Measurements from ENCODE around the gene GPSM1.

Gene GPSM1

GRCh38 chr9:136331556-136332481 lies 4.5 kb downstream of the GPSM1 start:
- no peak for DNase-seq (ENCODE audit: low read depth in 2 of 2)

DNA sequence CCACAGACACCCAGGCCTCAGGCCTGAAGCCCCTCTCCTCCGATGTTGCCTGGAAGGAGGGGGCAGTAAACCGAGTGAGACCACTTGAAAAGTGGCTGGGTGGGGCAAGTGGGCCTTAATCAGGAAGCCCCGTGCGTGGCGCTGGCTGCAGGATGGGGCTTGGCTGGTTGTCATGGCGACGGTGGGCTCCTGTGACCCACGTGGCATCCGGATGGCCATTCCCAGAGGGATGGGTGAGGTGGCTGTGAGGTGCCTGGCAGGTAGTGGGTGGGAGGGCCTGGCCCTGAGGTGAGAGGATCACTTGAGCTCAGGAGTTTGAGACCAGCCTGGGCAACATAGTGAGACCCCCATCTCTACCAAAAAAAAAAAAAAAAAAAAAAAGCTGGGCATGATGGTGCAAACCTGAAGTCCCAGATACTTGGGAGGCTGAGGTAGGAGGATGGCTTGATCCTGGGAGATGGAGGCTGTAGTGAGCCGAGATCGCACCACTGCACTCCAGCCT lies 5.2 kb downstream of the GPSM1 start:
- no peak for DNase-seq (ENCODE audit: low read depth in 2 of 2)

GRCh38 chr9:136333045-136333444 lies 5.7 kb downstream of the GPSM1 start:
- no peak for DNase-seq (ENCODE audit: low read depth in 2 of 2)

GRCh38 chr9:136333486-136333885 lies 6.1 kb downstream of the GPSM1 start:
- no peak for DNase-seq (ENCODE audit: low read depth in 2 of 2)

DNA sequence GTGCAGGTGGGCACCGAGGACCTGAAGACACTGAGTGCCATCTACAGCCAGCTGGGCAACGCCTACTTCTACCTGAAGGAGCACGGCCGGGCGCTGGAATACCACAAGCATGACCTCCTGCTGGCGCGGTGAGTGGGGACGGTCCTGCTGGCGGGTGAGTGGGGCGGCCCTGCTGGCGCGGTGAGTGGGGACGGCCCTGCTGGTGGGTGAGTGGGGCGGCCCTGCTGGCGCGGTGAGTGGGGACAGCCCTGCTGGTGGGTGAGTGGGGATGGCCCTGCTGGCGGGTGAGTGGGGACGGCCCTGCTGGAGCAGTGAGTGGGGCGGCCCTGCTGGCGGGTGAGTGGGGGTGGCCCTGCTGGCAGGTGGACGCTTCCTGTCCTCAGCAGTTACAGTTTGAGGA lies 7.2 kb downstream of the GPSM1 start:
- DNase-seq (ENCODE audit: low read depth in 2 of 2) = no peak

DNA sequence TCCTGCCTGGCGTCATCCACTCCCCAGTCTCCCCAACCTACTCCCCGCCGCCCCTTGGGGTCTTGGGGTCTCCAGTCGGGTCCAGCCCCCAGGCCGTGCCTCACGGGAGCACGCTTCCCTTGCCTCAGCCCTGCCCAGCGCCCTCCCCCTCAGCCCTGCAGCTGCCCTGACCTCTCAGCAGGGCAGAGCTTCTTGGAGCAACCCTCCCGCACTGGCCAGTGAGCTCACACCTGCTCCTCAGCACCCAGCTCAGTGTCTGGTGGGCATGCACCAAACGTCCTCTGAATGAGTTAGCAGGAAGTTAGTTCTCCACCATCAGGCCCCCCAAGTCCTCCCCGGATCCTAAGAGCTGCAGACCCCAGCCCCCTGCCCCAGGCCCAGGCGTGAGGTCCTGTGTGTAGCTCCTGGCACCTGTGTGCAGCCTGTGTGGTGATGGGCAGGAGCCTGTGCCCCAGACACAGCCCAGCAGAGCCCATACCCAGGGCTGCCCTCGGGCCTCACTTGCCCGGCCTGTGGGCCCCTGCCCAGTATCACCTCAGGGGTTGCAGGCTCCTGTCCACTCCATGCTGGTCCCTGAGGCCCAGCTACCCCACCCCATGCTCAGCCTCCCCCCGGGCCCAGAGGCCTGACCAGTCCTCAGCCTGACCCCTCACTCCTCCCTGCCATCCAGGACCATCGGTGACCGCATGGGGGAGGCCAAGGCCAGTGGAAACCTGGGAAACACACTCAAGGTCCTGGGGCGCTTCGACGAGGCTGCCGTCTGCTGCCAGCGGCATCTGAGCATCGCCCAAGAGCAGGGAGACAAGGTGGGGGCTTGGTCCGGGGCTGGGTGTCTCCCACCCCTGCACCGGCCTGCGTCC lies 8.2 kb downstream of the GPSM1 start:
- DNase-seq (ENCODE audit: low read depth in 2 of 2) = no peak

- DNase-seq (ENCODE audit: low read depth in 2 of 2) = no peak
These were observed 9.0 kb downstream of the GPSM1 start for GRCh38 chr9:136336156-136336870.

DNA sequence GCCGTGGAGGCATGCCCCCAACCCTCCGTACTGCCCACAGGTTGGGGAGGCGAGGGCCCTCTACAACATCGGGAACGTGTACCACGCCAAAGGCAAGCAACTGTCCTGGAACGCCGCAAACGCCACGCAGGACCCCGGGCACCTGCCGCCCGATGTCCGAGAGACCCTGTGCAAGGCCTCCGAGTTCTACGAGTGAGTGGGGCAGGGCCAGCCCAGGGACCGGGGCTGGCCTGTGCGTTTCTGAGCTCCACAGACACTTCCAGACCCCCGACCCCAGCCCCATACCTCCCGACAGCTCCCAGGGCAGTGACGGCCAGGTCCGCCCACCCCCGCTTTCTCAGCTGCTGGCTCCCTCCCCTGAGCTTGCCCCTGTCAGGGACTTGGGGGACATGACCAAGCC lies 9.5 kb downstream of the GPSM1 start:
- no peak for DNase-seq (ENCODE audit: low read depth in 2 of 2)

GRCh38 chr9:136337416-136338395 lies 10.4 kb downstream of the GPSM1 start:
- no peak for DNase-seq (ENCODE audit: low read depth in 2 of 2)

DNA sequence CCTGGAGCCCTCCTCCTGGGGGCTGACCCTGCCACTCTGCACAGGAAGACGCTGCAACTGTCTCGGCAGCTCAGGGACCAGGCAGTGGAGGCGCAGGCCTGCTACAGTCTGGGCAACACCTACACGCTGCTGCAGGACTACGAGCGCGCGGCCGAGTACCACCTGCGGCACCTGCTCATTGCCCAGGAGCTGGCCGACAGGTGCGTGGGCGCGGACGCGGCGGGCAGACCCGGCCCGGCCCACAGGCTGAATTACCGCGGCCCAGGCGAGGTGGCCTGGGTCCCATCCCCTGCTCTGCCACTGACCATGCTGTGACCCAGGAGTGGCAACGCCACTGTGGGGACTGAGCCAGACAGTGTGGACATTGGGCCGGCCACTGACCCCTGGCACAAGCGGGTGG lies 11.2 kb downstream of the GPSM1 start:
- no peak for DNase-seq (ENCODE audit: low read depth in 2 of 2)

- no peak for DNase-seq (ENCODE audit: low read depth in 2 of 2)
These were observed 12.0 kb downstream of the GPSM1 start for GRCh38 chr9:136339173-136339957.

DNA sequence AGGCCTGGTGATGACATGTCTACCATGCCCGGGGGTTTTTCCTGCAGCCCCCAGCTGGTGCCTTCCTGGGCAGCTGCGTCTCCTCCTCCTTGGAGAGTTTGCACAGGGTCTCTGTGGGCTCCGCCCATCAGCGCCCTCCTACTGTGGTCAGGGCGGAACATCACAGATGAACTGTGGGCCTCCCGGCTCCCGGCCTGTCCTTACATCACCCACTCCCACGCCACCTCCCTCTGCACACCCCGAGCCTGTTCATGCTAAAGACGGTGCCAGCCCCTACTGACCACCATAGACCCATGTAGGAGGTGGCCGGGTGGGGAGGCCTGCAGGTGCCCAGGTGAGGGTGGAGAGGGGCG lies 12.6 kb downstream of the GPSM1 start:
- no peak for DNase-seq (ENCODE audit: low read depth in 2 of 2)

DNA sequence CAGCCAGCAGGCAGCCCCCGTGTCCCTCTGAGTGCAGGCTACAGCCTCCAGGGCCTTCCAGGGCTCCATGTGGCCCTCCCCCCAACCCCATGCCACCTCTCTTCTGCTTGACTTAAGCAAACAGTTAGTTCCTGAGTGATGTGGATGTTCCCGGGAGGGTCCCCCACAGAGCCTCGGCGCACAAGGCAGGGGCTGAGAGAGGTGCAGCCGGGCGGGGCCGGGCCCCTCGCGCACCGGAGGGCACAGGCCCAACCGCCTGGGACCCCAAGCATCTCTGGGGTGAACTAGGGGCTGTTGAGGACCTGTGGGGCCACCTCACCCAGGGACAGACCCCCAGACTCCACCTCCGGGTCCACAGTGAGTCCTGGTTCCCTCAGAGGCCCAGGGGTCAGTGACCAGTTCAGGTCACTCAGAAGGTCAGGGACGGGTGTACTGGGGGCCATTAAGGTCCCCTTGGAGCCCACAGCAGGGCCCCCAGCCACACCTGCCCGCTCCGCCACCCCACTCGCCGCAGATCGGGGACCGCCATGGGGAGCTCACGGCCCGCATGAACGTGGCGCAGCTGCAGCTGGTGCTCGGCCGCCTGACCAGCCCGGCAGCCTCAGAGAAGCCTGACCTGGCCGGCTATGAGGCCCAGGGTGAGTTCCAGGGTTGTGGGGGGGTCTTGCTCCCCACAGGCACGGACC lies 13.2 kb downstream of the GPSM1 start:
- DNase-seq (ENCODE audit: low read depth in 2 of 2) = no peak

- no peak for DNase-seq (ENCODE audit: low read depth in 2 of 2)
These were observed 13.8 kb downstream of the GPSM1 start for GRCh38 chr9:136341042-136341655.

- no peak for DNase-seq (ENCODE audit: low read depth in 2 of 2)
These were observed 14.4 kb downstream of the GPSM1 start for GRCh38 chr9:136341769-136342168.

DNA sequence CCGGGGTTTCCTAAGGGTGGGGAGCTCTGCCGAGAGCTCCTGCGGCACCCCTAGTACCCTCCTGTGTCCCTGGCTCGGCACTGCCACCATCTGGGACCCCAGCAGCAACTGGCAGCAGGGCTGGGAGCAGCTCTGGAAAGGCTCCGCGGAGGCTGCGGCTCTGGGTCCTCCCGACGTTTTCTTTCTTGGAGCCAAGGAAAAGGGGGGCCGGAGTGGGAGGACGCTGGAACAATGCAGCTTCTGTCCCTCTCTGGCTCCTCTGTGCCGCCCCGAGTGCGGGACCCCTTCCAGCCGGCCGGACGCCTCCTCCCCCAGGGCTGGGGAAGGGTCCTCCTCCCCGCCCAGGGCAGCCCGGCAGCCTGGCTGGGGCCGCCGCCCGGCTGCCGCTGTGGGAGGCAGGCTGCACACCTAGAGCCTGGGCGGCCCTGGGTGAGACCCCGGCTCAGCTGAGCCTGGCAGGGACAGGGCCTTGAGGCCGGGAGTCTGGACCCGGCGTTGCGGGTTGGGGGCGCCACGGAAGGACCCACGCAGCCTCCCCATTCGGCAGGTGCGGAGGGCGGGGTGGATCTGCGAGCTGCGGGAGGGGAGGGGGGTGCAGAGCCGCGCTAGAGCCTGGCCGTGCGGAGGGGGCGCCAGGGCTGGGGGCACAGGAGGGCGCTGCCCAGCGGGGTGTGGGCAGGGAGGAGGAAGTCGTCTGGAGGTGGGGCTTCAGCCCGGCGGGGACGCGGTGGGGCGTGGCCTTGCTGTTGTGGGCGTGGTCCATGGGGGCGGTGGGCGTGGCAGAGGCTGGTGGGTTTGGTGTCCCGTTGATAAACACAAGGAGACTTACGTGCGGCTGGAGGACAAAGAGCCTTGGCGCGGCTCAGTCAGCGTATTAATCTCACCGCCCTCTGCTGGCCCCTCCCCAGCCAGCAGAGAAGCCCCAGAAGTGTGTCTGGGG lies 15.1 kb downstream of the GPSM1 start:
- peak in 1 of 2 experiments; percentile 24 for DNase-seq (ENCODE audit: low read depth in 2 of 2)

- DNase-seq (ENCODE audit: low read depth in 2 of 2) = no peak
These were observed 16.0 kb downstream of the GPSM1 start for GRCh38 chr9:136343121-136343883.

Measured in fibroblast of skin of left quadriceps (primary cell).